Measurements from ENCODE around the gene CACNA1E. TPM values are rescaled to one million over a fixed set of nuclear protein-coding genes. Genes with fewer than 3 reads are reported as not detected.

CACNA1E gene
- total RNA-seq, 2 donors from 2014 or later = 0.44 to 0.53 TPM

- no peak for TF ChIP-seq CTCF (IDR thresholded peaks at IDR 0.05)
- no peak for DNase-seq
- Histone ChIP-seq H3K9me3 (no peaks in the 10 kb centered on the region), H3K36me3 (no peaks in the 10 kb centered on the region), H3K9ac (ENCODE audit: low read depth in 2 of 2, low read length in 2 of 2) (no peak overlapping the region), H3K27me3 (no peaks in the 10 kb centered on the region), H3K4me1 (no peaks in the 10 kb centered on the region), H3K4me3 (no peak overlapping the region), H3K27ac (no peak overlapping the region)
- intact Hi-C loops (cut with DNase I) = no loop called here
Measured at GRCh38 chr1:181778640-181779260, 295.4 kb downstream of the CACNA1E start.

GRCh38 chr1:181779343-181779742 lies 296.0 kb downstream of the CACNA1E start:
- no peak for TF ChIP-seq CTCF (IDR thresholded peaks at IDR 0.05)
- Histone ChIP-seq H3K27ac (no peak overlapping the region), H3K4me1 (no peaks in the 10 kb centered on the region), H3K9me3 (no peaks in the 10 kb centered on the region), H3K4me3 (no peak overlapping the region), H3K36me3 (no peaks in the 10 kb centered on the region), H3K27me3 (no peaks in the 10 kb centered on the region), H3K9ac (ENCODE audit: low read depth in 2 of 2, low read length in 2 of 2) (no peak overlapping the region)
- DNase-seq = no peak
- intact Hi-C loops (cut with DNase I) = no loop called here

GRCh38 chr1:181783208-181783607 lies 299.9 kb downstream of the CACNA1E start:
- intact Hi-C loops (cut with DNase I) = no loop called here
- no peaks in the 10 kb centered on the region for H3K36me3 ChIP-seq
- H3K4me3 ChIP-seq = no peak overlapping the region
- H3K9me3 ChIP-seq = no peaks in the 10 kb centered on the region
- no peaks in the 10 kb centered on the region for H3K4me1 ChIP-seq
- H3K27me3 ChIP-seq = no peaks in the 10 kb centered on the region
- H3K27ac ChIP-seq = no peak overlapping the region
- DNase-seq = no peak
- H3K9ac ChIP-seq (ENCODE audit: low read depth in 2 of 2, low read length in 2 of 2) = no peak overlapping the region
- no peak for TF ChIP-seq CTCF (IDR thresholded peaks at IDR 0.05)

- intact Hi-C loops (cut with DNase I) = no loop called here
- Histone ChIP-seq H3K4me3 (no peak overlapping the region), H3K4me1 (no peaks in the 10 kb centered on the region), H3K9ac (ENCODE audit: low read depth in 2 of 2, low read length in 2 of 2) (no peak overlapping the region), H3K36me3 (no peaks in the 10 kb centered on the region), H3K27ac (no peak overlapping the region), H3K9me3 (no peaks in the 10 kb centered on the region), H3K27me3 (no peaks in the 10 kb centered on the region)
- no peak for TF ChIP-seq CTCF (IDR thresholded peaks at IDR 0.05)
- DNase-seq = no peak
Measured at GRCh38 chr1:181784039-181784683, 300.8 kb downstream of the CACNA1E start.

GRCh38 chr1:181789395-181789794 lies 306.1 kb downstream of the CACNA1E start:
- H3K36me3 ChIP-seq = no peaks in the 10 kb centered on the region
- no peak overlapping the region for H3K4me3 ChIP-seq
- H3K27me3 ChIP-seq = no peaks in the 10 kb centered on the region
- no peaks in the 10 kb centered on the region for H3K4me1 ChIP-seq
- intact Hi-C loops (cut with DNase I) = no loop called here
- DNase-seq = no peak
- no peak for TF ChIP-seq CTCF (IDR thresholded peaks at IDR 0.05)
- H3K9me3 ChIP-seq = no peaks in the 10 kb centered on the region
- H3K9ac ChIP-seq (ENCODE audit: low read depth in 2 of 2, low read length in 2 of 2) = no peak overlapping the region
- H3K27ac ChIP-seq = no peak overlapping the region
